CD4-positive, alpha-beta memory T cell (primary cell): ENCODE data around the gene ARF1. TPM values are rescaled to one million over a fixed set of nuclear protein-coding genes. Genes with fewer than 3 reads are reported as not detected.

ENCODE experiments used
- CTCF ChIA-PET: fragments of 350-600 bp; sonication (Branson Sonifier 250); formaldehyde crosslinking; loops from one replicate; lab custom pipeline; 2021; ENCODE audit warnings: inconsistent platforms; ENCODE audit not compliant: partially characterized antibody; lab: Charles Lee
- POLR2A ChIA-PET: fragments of 350-600 bp; sonication (Branson Sonifier 250); formaldehyde crosslinking; loops from one replicate; lab custom pipeline; 2021; ENCODE audit not compliant: partially characterized antibody; lab: Charles Lee
- DNase-seq, 5 donors: peaks; one replicate each; pipeline versions ENCODE4 v3.0.0 to v3.0.0-alpha.2; 2020 to 2022; ENCODE audit warnings: mixed read lengths in 1 of 5
- H3K27ac ChIP-seq: one replicate; pipeline ENCODE4 v1.7.0; 2013; ENCODE audit warnings: low read depth, low read length
- H3K27me3 ChIP-seq: 2 replicates; pipeline ENCODE4 v1.7.0; 2013; ENCODE audit warnings: mild to moderate bottlenecking, low read length, moderate library complexity; ENCODE audit not compliant: insufficient read depth
- H3K36me3 ChIP-seq: 2 replicates; pipeline ENCODE4 v1.7.0; 2013; ENCODE audit warnings: mild to moderate bottlenecking, low read length, moderate library complexity; ENCODE audit not compliant: insufficient read depth
- H3K4me1 ChIP-seq: 2 replicates; pipeline ENCODE4 v1.7.0; 2013; ENCODE audit warnings: mild to moderate bottlenecking, low read length, moderate library complexity; ENCODE audit not compliant: insufficient read depth
- H3K4me3 ChIP-seq, 2 donors: one replicate each; pipeline ENCODE4 v1.7.0; 2013; ENCODE audit warnings: low read length in 2 of 2, mild to moderate bottlenecking in 1 of 2
- H3K9me3 ChIP-seq, 2 donors: one replicate each; pipeline ENCODE4 v1.7.0; 2013; ENCODE audit warnings: low read length in 2 of 2, control low read depth in 1 of 2; ENCODE audit not compliant: control insufficient read depth in 1 of 2
- H3K27ac Mint-ChIP-seq, 7 donors: one replicate each; pipeline ENCODE4 v1.8.0; 2020 to 2021; ENCODE audit warnings: mixed read lengths in 7 of 7, mild to moderate bottlenecking in 6 of 7, inconsistent platforms in 3 of 7, moderate library complexity in 3 of 7
- H3K27me3 Mint-ChIP-seq, 2 donors: one replicate each; pipeline ENCODE4 v1.8.0; 2020 to 2021; ENCODE audit warnings: mixed read lengths in 2 of 2
- H3K36me3 Mint-ChIP-seq, 2 donors: one replicate each; pipeline ENCODE4 v1.8.0; 2020 to 2021; ENCODE audit warnings: mixed read lengths in 2 of 2, inconsistent platforms in 1 of 2, mild to moderate bottlenecking in 1 of 2
- H3K4me1 Mint-ChIP-seq, 4 donors: one replicate each; pipeline ENCODE4 v1.8.0; 2020 to 2021; ENCODE audit warnings: mixed read lengths in 4 of 4, mild to moderate bottlenecking in 1 of 4
- H3K4me3 Mint-ChIP-seq, 8 donors: one replicate each; pipeline ENCODE4 v1.8.0; 2020 to 2021; ENCODE audit warnings: mixed read lengths in 8 of 8, mild to moderate bottlenecking in 7 of 8, moderate library complexity in 6 of 8, inconsistent platforms in 3 of 8
- H3K9me3 Mint-ChIP-seq, 8 donors: one replicate each; pipeline ENCODE4 v1.8.0; 2020 to 2021; ENCODE audit warnings: mixed read lengths in 8 of 8, mild to moderate bottlenecking in 5 of 8, inconsistent platforms in 3 of 8, moderate library complexity in 1 of 8
- intact Hi-C: fragments of 100-400 bp; cut with micrococcal nuclease; formaldehyde crosslinking; loops from one replicate; pipeline ENCODE4 v1.15.1; 2023
- polyA plus RNA-seq, 2 donors: library from polyadenylated mRNA; unstranded; fragments of 300-500 nt; fragmentation: Illumina TruSeq; gene quantifications; one replicate each; pipeline ENCODE4 v1.2.3, GENCODE V29; 2021
- total RNA-seq, 2 experiments: library from RNA; stranded (reverse); gene quantifications; one replicate each; pipeline ENCODE4 v1.2.3, GENCODE V29; 2021

The ARF1 gene
- total and polyA plus RNA-seq, 4 experiments from 2014 or later: 265 to 600 (median 382) TPM

DNA sequence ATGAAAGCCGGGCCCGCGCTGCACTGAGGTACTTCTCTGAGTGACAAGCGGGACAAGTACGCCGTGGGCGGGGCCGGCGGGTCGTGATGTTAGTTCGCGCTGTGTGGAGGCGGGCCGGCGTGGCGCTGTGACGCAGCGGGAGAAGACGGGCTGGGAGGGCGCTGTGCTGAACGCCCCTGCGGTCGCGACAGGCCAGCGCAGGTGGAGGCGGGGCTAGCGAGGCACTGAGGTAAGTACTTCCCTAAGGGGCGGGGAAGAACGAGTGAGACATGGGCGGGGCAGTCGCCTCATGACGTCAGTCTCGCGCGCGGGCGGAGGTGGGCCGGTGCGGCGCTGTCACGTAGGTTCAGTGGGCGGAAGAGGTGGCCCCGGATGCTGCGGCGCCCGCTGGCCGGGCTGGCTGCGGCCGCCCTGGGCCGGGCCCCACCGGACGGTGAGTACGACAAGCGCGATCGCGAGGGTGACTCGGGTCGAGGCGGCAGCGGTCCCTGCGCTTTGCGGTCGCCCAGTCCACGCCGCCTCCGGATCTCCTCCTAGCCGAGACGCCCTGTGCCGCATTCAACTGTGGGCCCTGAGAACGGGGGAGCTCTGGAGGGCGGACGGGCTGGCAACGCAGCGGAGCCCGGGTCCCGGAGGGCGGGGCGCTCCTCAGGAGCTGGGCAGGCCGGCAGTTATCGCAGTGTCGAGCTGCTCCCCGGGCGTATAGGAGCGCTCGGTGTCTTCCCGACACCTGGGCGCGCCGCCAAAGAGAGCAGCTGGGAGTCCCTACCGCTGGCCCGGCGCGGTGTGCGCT lies 57.6 kb downstream of the ARF1 start, which contains the start of gene GUK1:
TSS of gene GUK1 (plus strand) at position 349 of the 793 bp plus-strand sequence. CDS start at position 373, 24 bp downstream.
- no peaks in the 10 kb centered on the region for H3K27me3 ChIP-seq
- ChIA-PET POLR2A (interaction anchor here (0.6 to 5.3 kb wide), 20 partner anchors 9 to 1419 kb away, joined by 3 to 127 read pairs (median 6); partner anchors contain the start of genes ABCB10, ARF1, GJC2 and IBA57), CTCF (interaction anchor here (0.8 to 7.3 kb wide), 3 partner anchors 10 to 30 kb away, joined by 3 to 50 read pairs (median 13); partner anchors contain the start of gene IBA57)
- peak; percentile 100 for DNase-seq
- Mint-ChIP-seq H3K4me3 (peak within 1 kb of the TSS; percentile 92 to 97 (median 96)), H3K36me3 (peaks cover 0 to 24% of the 10 kb centered on the region in 2 donors), H3K4me1 (peaks cover 14 to 47% (median 35%) of the 10 kb centered on the region in 4 donors), H3K9me3 (no peaks in the 10 kb centered on the region), H3K27ac (peak within 1 kb of the TSS; percentile 91 to 100 (median 100)), H3K27me3 (peaks cover 0 to 7% of the 10 kb centered on the region in 2 donors)
- intact Hi-C loops: loop anchor here (1.0 to 2.0 kb wide), 7 partner anchors 25 to 405 kb away; partner anchors contain the start of genes ARF1, C1orf35, IBA57 and JMJD4
- peak within 1 kb of the TSS; percentile 98 for H3K27ac ChIP-seq
- H3K4me1 ChIP-seq: peaks cover 47% of the 10 kb centered on the region
- H3K9me3 ChIP-seq: no peaks in the 10 kb centered on the region
- peaks cover 4% of the 10 kb centered on the region for H3K36me3 ChIP-seq
- H3K4me3 ChIP-seq: peak within 1 kb of the TSS; percentile 94 to 99

DNA sequence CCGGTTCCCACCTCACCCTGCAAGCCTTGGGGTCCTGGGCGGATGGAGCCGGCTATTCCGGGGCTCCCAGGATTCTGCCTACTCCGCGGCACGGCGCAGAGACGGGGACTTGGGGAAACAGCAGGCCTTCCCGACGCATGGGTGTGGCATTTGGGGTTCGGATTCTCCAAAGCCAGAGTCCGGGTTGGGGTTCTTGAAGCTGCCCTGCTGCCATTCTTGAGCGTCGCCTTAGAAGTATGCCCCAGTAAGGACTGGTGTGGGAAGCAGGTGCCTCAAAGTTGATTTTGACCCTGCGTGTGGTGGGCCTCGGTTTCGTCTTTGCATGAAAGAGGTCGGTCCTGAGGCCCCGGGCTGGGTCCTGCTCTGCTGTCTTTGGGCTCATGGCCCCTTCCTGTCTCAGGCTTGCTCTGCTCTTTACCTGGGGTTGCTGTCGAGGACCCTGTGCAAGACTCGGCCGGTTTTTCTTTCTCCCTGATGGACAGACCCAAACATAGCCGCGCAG lies 58.3 kb downstream of the ARF1 start:
- peaks cover 10% of the 10 kb centered on the region for H3K36me3 ChIP-seq
- intact Hi-C loops: loop anchor here (1.0 to 2.0 kb wide), 6 partner anchors 25 to 405 kb away; partner anchors contain the start of genes ARF1, C1orf35, IBA57 and JMJD4
- Mint-ChIP-seq H3K9me3 (no peaks in the 10 kb centered on the region), H3K4me1 (peaks cover 14 to 51% (median 35%) of the 10 kb centered on the region in 4 donors), H3K27me3 (peaks cover 0 to 5% of the 10 kb centered on the region in 2 donors), H3K27ac (peak overlapping the region; percentile 91 to 100 (median 100)), H3K36me3 (peaks cover 0 to 27% of the 10 kb centered on the region in 2 donors), H3K4me3 (peak overlapping the region; percentile 92 to 97 (median 96))
- H3K27ac ChIP-seq: peak overlapping the region; percentile 98
- ChIA-PET POLR2A (interaction anchor here (0.6 to 5.3 kb wide), 20 partner anchors 9 to 1418 kb away, joined by 3 to 127 read pairs (median 6); partner anchors contain the start of genes ABCB10, ARF1, GJC2 and IBA57), CTCF (interaction anchor here (3.3 to 7.3 kb wide), 2 partner anchors 10 to 26 kb away, joined by 13 to 50 read pairs; partner anchors contain the start of gene IBA57)
- peaks cover 52% of the 10 kb centered on the region for H3K4me1 ChIP-seq
- DNase-seq: peak in 2 of 5 donors; percentile 22 to 24
- peak overlapping the region; percentile 94 to 99 for H3K4me3 ChIP-seq
- no peaks in the 10 kb centered on the region for H3K9me3 ChIP-seq
- no peaks in the 10 kb centered on the region for H3K27me3 ChIP-seq

DNA sequence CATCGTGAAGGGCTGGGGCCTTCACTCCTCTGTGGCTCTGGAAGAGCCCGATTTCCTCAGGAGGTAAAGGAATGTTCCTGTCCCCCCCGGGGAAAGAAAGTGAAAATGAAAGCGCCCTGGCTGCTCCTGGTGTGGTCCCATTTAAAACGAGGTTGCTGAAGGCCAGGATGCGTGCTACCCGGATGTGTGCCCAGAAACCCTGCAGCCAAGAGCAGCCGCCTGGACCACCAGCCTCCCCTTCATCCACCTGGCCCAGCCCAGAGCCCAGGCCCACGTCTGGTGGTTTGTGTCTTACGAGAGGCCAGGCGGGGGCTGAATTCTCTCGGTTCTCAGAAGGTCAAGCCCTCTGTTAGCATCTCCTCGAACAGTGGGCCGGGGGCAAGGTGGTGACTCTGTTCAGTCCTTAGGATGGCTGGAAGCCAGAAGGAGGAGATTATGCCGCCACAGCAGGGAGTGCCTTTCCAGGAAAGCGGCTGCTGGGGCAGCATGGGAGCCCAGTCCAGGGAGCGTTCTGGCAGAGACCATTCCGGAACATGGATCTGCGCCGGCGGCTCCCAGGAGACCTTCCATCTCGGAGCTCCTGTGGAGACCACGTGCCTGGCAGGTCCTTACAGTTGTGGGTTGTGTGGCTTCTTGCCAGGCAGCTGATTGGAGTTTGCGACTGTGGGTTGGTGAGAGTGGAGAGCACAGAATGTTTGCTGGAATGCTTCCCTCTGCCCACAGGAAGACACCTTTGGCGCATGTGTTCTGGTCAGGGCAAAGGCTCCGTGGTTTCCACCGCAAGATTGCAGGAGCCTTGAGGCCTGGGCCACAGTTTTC lies 58.9 kb downstream of the ARF1 start:
- H3K27ac Mint-ChIP-seq: peak overlapping the region; percentile 91 to 100 (median 100)
- Histone ChIP-seq H3K27me3 (no peaks in the 10 kb centered on the region), H3K9me3 (no peaks in the 10 kb centered on the region), H3K4me1 (peaks cover 52% of the 10 kb centered on the region), H3K36me3 (peaks cover 16% of the 10 kb centered on the region), H3K4me3 (peak overlapping the region; percentile 94 to 99), H3K27ac (peak overlapping the region; percentile 98)
- DNase-seq: peak in 4 of 5 donors; percentile 26 to 47 (median 32)
- H3K36me3 Mint-ChIP-seq: peaks cover 0 to 27% of the 10 kb centered on the region in 2 donors
- ChIA-PET CTCF (interaction anchor here (3.3 to 7.3 kb wide), 2 partner anchors 11 to 25 kb away, joined by 13 to 50 read pairs; partner anchors contain the start of gene IBA57), POLR2A (interaction anchor here (1.0 to 5.3 kb wide), 10 partner anchors 8 to 323 kb away, joined by 3 to 127 read pairs (median 7); partner anchors contain the start of genes ARF1, GJC2, IBA57 and TRIM11)
- no peaks in the 10 kb centered on the region for H3K9me3 Mint-ChIP-seq
- H3K27me3 Mint-ChIP-seq: no peaks in the 10 kb centered on the region
- intact Hi-C loops: loop anchor here (2.0 kb wide), 1 partner anchor 71 kb away; no protein-coding TSS in a partner anchor
- H3K4me1 Mint-ChIP-seq: peaks cover 14 to 52% (median 35%) of the 10 kb centered on the region in 4 donors
- peak overlapping the region; percentile 92 to 97 (median 96) for H3K4me3 Mint-ChIP-seq

DNA sequence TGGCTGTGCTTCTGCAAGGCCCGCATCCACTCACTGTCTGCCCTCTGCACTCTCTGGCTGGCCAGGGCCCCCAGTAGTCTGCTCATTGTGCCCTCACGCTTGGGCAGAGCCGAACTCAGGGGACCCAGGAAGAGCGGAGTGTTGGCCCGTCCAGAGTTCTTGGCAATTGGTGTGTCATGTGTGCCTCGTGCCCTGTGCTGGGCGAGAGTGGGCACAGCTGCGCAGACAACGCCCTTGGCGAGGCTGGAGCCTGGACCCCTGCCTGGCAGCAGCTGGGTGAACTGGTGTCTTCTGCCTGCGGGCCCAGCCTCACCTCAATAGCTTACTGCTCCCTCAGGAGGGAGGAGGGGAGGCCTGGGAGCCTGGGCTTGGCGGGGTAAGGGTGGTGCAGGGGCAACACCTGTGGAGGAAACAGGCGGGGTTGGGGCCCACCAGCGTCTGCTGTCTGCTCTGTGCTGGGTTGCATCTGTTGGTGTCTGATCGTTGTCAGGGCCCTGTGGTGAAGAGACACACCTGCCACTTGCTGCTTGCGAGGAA lies 59.7 kb downstream of the ARF1 start:
- peak overlapping the region in 1 of 2 donors; percentile 94 for H3K4me3 ChIP-seq
- Mint-ChIP-seq H3K9me3 (no peaks in the 10 kb centered on the region), H3K27me3 (no peaks in the 10 kb centered on the region), H3K27ac (peak overlapping the region; percentile 19 to 97 (median 70)), H3K4me3 (peak overlapping the region; percentile 71 to 97 (median 96)), H3K4me1 (peaks cover 14 to 52% (median 35%) of the 10 kb centered on the region in 4 donors), H3K36me3 (peaks cover 0 to 27% of the 10 kb centered on the region in 2 donors)
- no peaks in the 10 kb centered on the region for H3K9me3 ChIP-seq
- H3K4me1 ChIP-seq: peaks cover 52% of the 10 kb centered on the region
- H3K36me3 ChIP-seq: peaks cover 22% of the 10 kb centered on the region
- ChIA-PET CTCF (interaction anchor here (1.3 to 7.3 kb wide), 2 partner anchors 23 to 24 kb away, joined by 6 to 50 read pairs; partner anchors contain the start of gene IBA57), POLR2A (interaction anchor here (0.7 to 5.3 kb wide), 4 partner anchors 9 to 60 kb away, joined by 3 to 127 read pairs (median 12); partner anchors contain the start of genes ARF1 and IBA57)
- intact Hi-C loops: no loop called here
- H3K27me3 ChIP-seq: no peaks in the 10 kb centered on the region
- peak overlapping the region; percentile 98 for H3K27ac ChIP-seq
- DNase-seq: no peak

DNA sequence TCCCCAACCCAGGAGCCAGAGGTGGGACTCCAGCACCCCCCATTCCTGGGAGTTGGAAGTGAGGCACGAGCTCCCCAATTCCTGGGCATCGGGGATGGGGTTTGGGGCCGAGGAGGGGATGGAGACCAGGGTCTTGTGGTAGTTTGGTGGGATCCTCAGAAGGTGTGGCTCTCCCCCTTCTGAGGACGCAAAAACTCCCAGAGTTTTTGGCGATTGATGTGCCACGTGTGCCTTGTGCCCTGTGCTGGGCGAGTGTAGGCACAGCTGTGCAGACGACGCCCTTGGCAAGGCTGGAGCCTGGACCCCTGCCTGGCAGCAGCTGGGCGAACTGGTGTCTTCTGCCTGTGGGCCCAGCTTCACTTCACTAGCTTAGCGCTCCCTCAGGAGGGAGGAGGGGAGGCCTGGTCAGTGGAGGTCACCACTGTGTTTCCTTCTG lies 60.2 kb downstream of the ARF1 start:
- Mint-ChIP-seq H3K27ac (peak overlapping the region; percentile 32 to 91 (median 66)), H3K9me3 (no peaks in the 10 kb centered on the region), H3K36me3 (peaks cover 0 to 28% of the 10 kb centered on the region in 2 donors), H3K4me1 (peaks cover 14 to 52% (median 35%) of the 10 kb centered on the region in 4 donors), H3K4me3 (peak overlapping the region; percentile 54 to 97 (median 96)), H3K27me3 (no peaks in the 10 kb centered on the region)
- peak overlapping the region in 1 of 2 donors; percentile 94 for H3K4me3 ChIP-seq
- H3K27me3 ChIP-seq: no peaks in the 10 kb centered on the region
- no peak for DNase-seq
- H3K9me3 ChIP-seq: no peaks in the 10 kb centered on the region
- H3K36me3 ChIP-seq: peaks cover 27% of the 10 kb centered on the region
- H3K4me1 ChIP-seq: peaks cover 52% of the 10 kb centered on the region
- intact Hi-C loops: no loop called here
- CTCF ChIA-PET: interaction anchor here (1.3 kb wide), 1 partner anchor 23 kb away, joined by 6 read pairs; the partner anchor contains the start of gene IBA57
- POLR2A ChIA-PET: interaction anchor here (0.7 to 5.3 kb wide), 4 partner anchors 9 to 24 kb away, joined by 3 to 127 read pairs (median 12); partner anchors contain the start of gene IBA57
- H3K27ac ChIP-seq: peak overlapping the region; percentile 98
